Liver (tissue), 9 donors: Measurements from ENCODE around the gene PXDN. TPM values are rescaled to one million over a fixed set of nuclear protein-coding genes. Genes with fewer than 3 reads are reported as not detected.

ENCODE experiments used
- DNase-seq: peaks from one replicate; pipeline ENCODE4 v3.0.0-alpha.2; 2017; ENCODE audit warnings: low spot score
- H3K27ac ChIP-seq, 2 donors: one replicate each; pipeline ENCODE4 v1.7.0; 2013; ENCODE audit warnings: inconsistent platforms in 2 of 2, low read length in 2 of 2, control low read depth in 1 of 2, low read depth in 1 of 2, mild to moderate bottlenecking in 1 of 2
- H3K27me3 ChIP-seq, 4 donors: one replicate each; pipeline versions ENCODE4 v1.6.1 to v1.7.0; 2013; ENCODE audit warnings: low read length in 3 of 4, inconsistent platforms in 1 of 4, mild to moderate bottlenecking in 1 of 4, moderate library complexity in 1 of 4; ENCODE audit not compliant: control insufficient read depth in 4 of 4, insufficient read depth in 4 of 4
- H3K36me3 ChIP-seq, 4 donors: one replicate each; pipeline versions ENCODE4 v1.6.1 to v1.7.0; 2013; ENCODE audit warnings: low read length in 3 of 4, mild to moderate bottlenecking in 3 of 4, low read depth in 1 of 4, moderate library complexity in 1 of 4; ENCODE audit not compliant: control insufficient read depth in 4 of 4, insufficient read depth in 3 of 4
- H3K4me1 ChIP-seq, 4 donors: one replicate each; pipeline versions ENCODE4 v1.6.1 to v1.7.0; 2013; ENCODE audit warnings: low read length in 3 of 4, mild to moderate bottlenecking in 3 of 4, moderate library complexity in 1 of 4; ENCODE audit not compliant: control insufficient read depth in 4 of 4, insufficient read depth in 4 of 4
- H3K4me3 ChIP-seq, 3 donors: one replicate each; pipeline versions ENCODE4 v1.6.1 to v1.7.0; 2013; ENCODE audit warnings: low read length in 3 of 3, control low read depth in 1 of 3, low read depth in 1 of 3, mild to moderate bottlenecking in 1 of 3
- H3K9ac ChIP-seq, 2 donors: one replicate each; pipeline ENCODE4 v1.7.0; 2013; ENCODE audit warnings: low read length in 2 of 2, mild to moderate bottlenecking in 2 of 2, moderate library complexity in 2 of 2, control low read depth in 1 of 2, low read depth in 1 of 2
- H3K9me3 ChIP-seq, 4 donors: one replicate each; pipeline versions ENCODE4 v1.6.1 to v1.7.0; 2013; ENCODE audit warnings: low read length in 3 of 4; ENCODE audit not compliant: control insufficient read depth in 4 of 4
- EGR1 ChIP-seq, 2 donors: IDR thresholded peaks; 2 replicates each; pipeline ENCODE4 v1.6.1; 2016 to 2018; ENCODE audit warnings: antibody characterized with exemption in 2 of 2, low read depth in 2 of 2
- FOXA1 ChIP-seq: IDR thresholded peaks from 2 replicates; pipeline ENCODE4 v1.6.1; 2016; ENCODE audit warnings: antibody characterized with exemption
- HNF4A ChIP-seq, 2 donors: conservative IDR thresholded peaks; 2 replicates each; pipeline ENCODE4 v1.6.1; 2016; ENCODE audit warnings: antibody characterized with exemption in 2 of 2, mild to moderate bottlenecking in 2 of 2
- HNF4G ChIP-seq: IDR thresholded peaks from 2 replicates; pipeline ENCODE4 v1.6.1; 2016; ENCODE audit warnings: antibody characterized with exemption
- JUND ChIP-seq, 2 donors: IDR thresholded peaks; 2 replicates each; pipeline ENCODE4 v1.6.1; 2016; ENCODE audit warnings: antibody characterized with exemption in 2 of 2
- MAX ChIP-seq: IDR thresholded peaks from 2 replicates; pipeline ENCODE4 v1.6.1; 2016; ENCODE audit warnings: antibody characterized with exemption
- NR2F2 ChIP-seq: IDR thresholded peaks from 2 replicates; pipeline ENCODE4 v1.6.1; 2016; ENCODE audit warnings: antibody characterized with exemption
- RAD21 ChIP-seq, 2 donors: IDR thresholded peaks; 2 replicates each; pipeline ENCODE4 v1.6.1; 2016; ENCODE audit warnings: antibody characterized with exemption in 2 of 2, mild to moderate bottlenecking in 2 of 2
- REST ChIP-seq: IDR thresholded peaks from 2 replicates; pipeline ENCODE4 v1.6.1; 2016; ENCODE audit warnings: antibody characterized with exemption, mild to moderate bottlenecking
- RXRA ChIP-seq, 2 donors: IDR thresholded peaks; 2 replicates each; pipeline ENCODE4 v1.6.1; 2017 to 2018; ENCODE audit warnings: antibody characterized with exemption in 2 of 2, mild to moderate bottlenecking in 1 of 2
- TAF1 ChIP-seq: conservative IDR thresholded peaks from 2 replicates; pipeline ENCODE4 v1.6.1; 2016; ENCODE audit warnings: antibody characterized with exemption, mild to moderate bottlenecking
- YY1 ChIP-seq: IDR thresholded peaks from 2 replicates; pipeline ENCODE4 v1.6.1; 2016; ENCODE audit warnings: antibody characterized with exemption, mild to moderate bottlenecking
- WGBS: extraction: QIAGEN DNeasy Blood & Tissue Kit; methylation state at CpG from one replicate; pipeline ENCODE4 v1.1.7; 2013; 5-methylcytosine and 5-hydroxymethylcytosine counted together
- polyA plus RNA-seq, 2 donors: library from polyadenylated mRNA; stranded (reverse) in 1 of 2; unstranded in 1 of 2; fragments of 200-250 nt in 1 of 2; fragments of >200 nt in 1 of 2; fragmentation: Nextera tagmentation in 1 of 2; extraction: Ambion mirVana in 1 of 2; gene quantifications; one replicate each; pipeline versions ENCODE4 v1.2.1 to v1.2.3, GENCODE V29; 2013 to 2015
- total RNA-seq, 2 donors: library from RNA; depleted of rRNA; stranded (reverse); fragments of >200 nt; gene quantifications; one replicate each; pipeline ENCODE4 v1.2.3, GENCODE V29; 2014
- TF ChIP-seq, protein P1 (sequence below): IDR thresholded peaks from 2 replicates; pipeline ENCODE4 v1.6.1; 2016; ENCODE audit warnings: antibody characterized with exemption
- TF ChIP-seq, protein P2 (sequence below): fragments of 150-350 bp; IDR thresholded peaks from 2 replicates; pipeline ENCODE4 v1.5.1; 2017; ENCODE audit warnings: improper control_type of control experiment, low read depth, low read length; ENCODE audit not compliant: missing input control
- donor health status: healthy.
- donor health status: healthy.
- donor health status: healthy.
- donor health status: healthy.
- donor health status: healthy.

Gene PXDN
- total and polyA plus RNA-seq, 4 donors = 4.2 to 21.5 (median 16.9) TPM

GRCh38 chr2:1772471-1773267 is 28.4 kb upstream of the PXDN start (continued):
- TF ChIP-seq YY1 = no peak
- no peak for TF ChIP-seq FOXA1
- TF ChIP-seq, protein P1, sequence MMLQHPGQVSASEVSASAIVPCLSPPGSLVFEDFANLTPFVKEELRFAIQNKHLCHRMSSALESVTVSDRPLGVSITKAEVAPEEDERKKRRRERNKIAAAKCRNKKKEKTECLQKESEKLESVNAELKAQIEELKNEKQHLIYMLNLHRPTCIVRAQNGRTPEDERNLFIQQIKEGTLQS = no peak

DNA sequence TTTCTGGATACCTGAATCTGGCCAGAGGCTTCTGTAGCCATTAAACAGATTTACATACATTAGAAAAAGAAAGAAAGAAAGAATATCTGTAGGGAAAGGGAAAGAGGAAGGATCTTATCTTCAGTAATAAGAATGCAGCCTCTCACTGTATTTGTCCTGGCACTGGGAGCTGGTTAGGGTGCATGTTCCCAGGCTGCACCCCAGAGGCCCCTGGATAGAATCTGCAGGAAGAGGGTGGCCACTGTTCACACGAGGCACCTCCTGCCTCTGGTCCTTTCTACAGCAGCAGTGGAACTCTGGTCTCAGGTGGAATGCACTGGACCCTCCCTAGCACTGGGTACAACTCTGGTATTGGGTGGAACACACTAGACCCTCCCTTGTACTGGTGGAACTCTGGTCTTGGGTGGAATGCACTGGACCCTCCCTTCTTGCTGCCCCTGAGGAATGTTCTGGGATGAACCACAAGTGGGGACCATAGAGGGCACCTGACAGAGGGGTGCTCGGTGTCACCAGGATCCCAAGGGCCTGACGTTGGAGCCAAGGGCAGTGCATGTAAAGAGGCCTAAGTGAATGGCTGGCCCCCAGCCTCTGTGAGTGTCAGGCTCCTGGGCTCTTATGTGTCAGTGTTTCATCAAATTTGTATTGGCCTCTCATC is 27.4 kb upstream of the PXDN start:
- WGBS = 63% methylated on average over 3 of the region's 3 CpGs
- DNase-seq = no peak
- Histone ChIP-seq H3K27me3 (peaks cover 0 to 4% (median 0%) of the 10 kb centered on the region in 4 donors), H3K4me3 (no peak overlapping the region), H3K9me3 (no peaks in the 10 kb centered on the region), H3K36me3 (no peaks in the 10 kb centered on the region), H3K4me1 (no peaks in the 10 kb centered on the region), H3K9ac (no peak overlapping the region), H3K27ac (no peak overlapping the region)
- no peak for TF ChIP-seq FOXA1
- no peak for TF ChIP-seq HNF4G
- TF ChIP-seq RAD21 (IDR thresholded peaks at IDR 0.05) = no peak
- no peak for TF ChIP-seq JUND (IDR thresholded peaks at IDR 0.05)

GRCh38 chr2:1770566-1771380 is 26.5 kb upstream of the PXDN start:
- 91% methylated on average over 23 of the region's 23 CpGs for WGBS
- no peak for DNase-seq

GRCh38 chr2:1769703-1770422 is 25.5 kb upstream of the PXDN start:
- H3K9me3 ChIP-seq = no peaks in the 10 kb centered on the region
- no peaks in the 10 kb centered on the region for H3K4me1 ChIP-seq
- WGBS = 46% methylated on average over 13 of the region's 13 CpGs
- no peak overlapping the region for H3K4me3 ChIP-seq
- H3K9ac ChIP-seq = no peak overlapping the region
- peaks cover 0 to 4% (median 0%) of the 10 kb centered on the region in 4 donors for H3K27me3 ChIP-seq
- no peak overlapping the region for H3K27ac ChIP-seq
- no peaks in the 10 kb centered on the region for H3K36me3 ChIP-seq
- peak; percentile 67 for DNase-seq
- TF ChIP-seq EGR1 (IDR thresholded peaks at IDR 0.05; ENCODE audit: low read depth in 2 of 2) = no peak
- TF ChIP-seq NR2F2 = no peak
- peak in 1 of 2 donors; percentile 40 for TF ChIP-seq RXRA (IDR thresholded peaks at IDR 0.05)
- TF ChIP-seq HNF4G = peak; percentile 54
- TF ChIP-seq, protein P2, sequence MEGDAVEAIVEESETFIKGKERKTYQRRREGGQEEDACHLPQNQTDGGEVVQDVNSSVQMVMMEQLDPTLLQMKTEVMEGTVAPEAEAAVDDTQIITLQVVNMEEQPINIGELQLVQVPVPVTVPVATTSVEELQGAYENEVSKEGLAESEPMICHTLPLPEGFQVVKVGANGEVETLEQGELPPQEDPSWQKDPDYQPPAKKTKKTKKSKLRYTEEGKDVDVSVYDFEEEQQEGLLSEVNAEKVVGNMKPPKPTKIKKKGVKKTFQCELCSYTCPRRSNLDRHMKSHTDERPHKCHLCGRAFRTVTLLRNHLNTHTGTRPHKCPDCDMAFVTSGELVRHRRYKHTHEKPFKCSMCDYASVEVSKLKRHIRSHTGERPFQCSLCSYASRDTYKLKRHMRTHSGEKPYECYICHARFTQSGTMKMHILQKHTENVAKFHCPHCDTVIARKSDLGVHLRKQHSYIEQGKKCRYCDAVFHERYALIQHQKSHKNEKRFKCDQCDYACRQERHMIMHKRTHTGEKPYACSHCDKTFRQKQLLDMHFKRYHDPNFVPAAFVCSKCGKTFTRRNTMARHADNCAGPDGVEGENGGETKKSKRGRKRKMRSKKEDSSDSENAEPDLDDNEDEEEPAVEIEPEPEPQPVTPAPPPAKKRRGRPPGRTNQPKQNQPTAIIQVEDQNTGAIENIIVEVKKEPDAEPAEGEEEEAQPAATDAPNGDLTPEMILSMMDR = peak; percentile 58
- no peak for TF ChIP-seq REST
- peak; percentile 75 to 87 for TF ChIP-seq RAD21 (IDR thresholded peaks at IDR 0.05)
- TF ChIP-seq YY1 = no peak
- TF ChIP-seq FOXA1 = no peak
- TF ChIP-seq TAF1 = no peak
- TF ChIP-seq, protein P1 = no peak
- peak; percentile 50 to 75 for TF ChIP-seq HNF4A (conservative IDR thresholded peaks at IDR 0.05)

More at GRCh38 chr2:1770566-1771380, 26.5 kb upstream of the PXDN start:
- H3K36me3 ChIP-seq = no peaks in the 10 kb centered on the region
- H3K4me1 ChIP-seq = no peaks in the 10 kb centered on the region
- TF ChIP-seq MAX (no peak), FOXA1 (no peak), RXRA (IDR thresholded peaks at IDR 0.05) (no peak)
- H3K27ac ChIP-seq = no peak overlapping the region
- H3K9ac ChIP-seq = no peak overlapping the region
- no peaks in the 10 kb centered on the region for H3K9me3 ChIP-seq
- peaks cover 0 to 4% (median 0%) of the 10 kb centered on the region in 4 donors for H3K27me3 ChIP-seq
- H3K4me3 ChIP-seq = no peak overlapping the region
